H1 (cell line): ENCODE results near the gene GALK1. TPM values are rescaled to one million over a fixed set of nuclear protein-coding genes. Genes with fewer than 3 reads are reported as not detected.

Experiments
- CHD2 ChIP-seq: IDR thresholded peaks from 2 replicates; pipeline ENCODE4 v1.6.1; 2012; ENCODE audit warnings: low read length, improper control_type of control experiment
- GABPA ChIP-seq: IDR thresholded peaks from 2 replicates; pipeline ENCODE4 v1.6.1; 2011; ENCODE audit warnings: mild to moderate bottlenecking, low read length, moderate library complexity, borderline replicate concordance; ENCODE audit not compliant: insufficient read depth
- KDM4A ChIP-seq: IDR thresholded peaks from one replicate; pipeline ENCODE4 v1.7.1; 2012; ENCODE audit warnings: low read depth, mild to moderate bottlenecking, moderate library complexity, low read length, inconsistent platforms; ENCODE audit not compliant: severe bottlenecking
- POLR2A ChIP-seq, 2 experiments: IDR thresholded peaks; 1 replicate in 1 of 2; 2 replicates in 1 of 2; pipeline ENCODE4 v1.6.1; 2011; ENCODE audit warnings: low read depth in 2 of 2, low read length in 2 of 2, mild to moderate bottlenecking in 2 of 2; ENCODE audit errors: control extremely low read depth in 1 of 2
- USF2 ChIP-seq: IDR thresholded peaks from 2 replicates; pipeline ENCODE4 v1.6.1; 2011; ENCODE audit warnings: low read length, improper control_type of control experiment
- polyA plus RNA-seq, 7 experiments: library from polyadenylated mRNA; depleted of rRNA in 3 of 7; stranded (reverse) in 5 of 7; unstranded in 2 of 7; fragments of >200 nt in 5 of 7; fragments of 200-250 nt in 2 of 7; gene quantifications; 1 replicate in 5 of 7; 2 replicates in 1 of 7; 4 replicates in 1 of 7; pipeline versions ENCODE4 v1.2.1 to v1.2.3, GENCODE V29; 2011 to 2013; ENCODE audit warnings: missing spikeins in 2 of 7, mixed read lengths in 2 of 7
- total RNA-seq: library from RNA; stranded (reverse); fragmentation: NEBNext Ultra II Directional; extraction: Animal tissue kit (Norgen Biotek cat#: 25700); gene quantifications from 2 replicates; pipeline ENCODE4 v1.2.1, GENCODE V29; 2021

GALK1 gene
- total and polyA plus RNA-seq, 2 of the 8 experiments (the other 6 are each of a cell fraction or from before 2014, with no cell fraction given) = 34.1 to 47.9 TPM

GRCh38 chr17:75731716-75732498 lies 33.1 kb downstream of the GALK1 start (continued):
- TF ChIP-seq USF2 (no peak), GABPA (no peak), KDM4A (no peak), POLR2A (IDR thresholded peaks at IDR 0.05; ENCODE audit: control extremely low read depth in 1 of 2, low read depth in 2 of 2, low read length in 2 of 2) (no peak), CHD2 (no peak)
